Tibial artery (tissue), 4 donors: ENCODE data around the gene RCAN2.

Experiments used
- DNase-seq, 2 donors: peaks; one replicate each; pipeline ENCODE4 v3.0.0-alpha.2; 2019
- H3K27ac ChIP-seq, 2 donors: fragments of 200-600 bp; sonication (generic) in 1 of 2; 1 replicate in 1 of 2; 2 replicates in 1 of 2; pipeline ENCODE4 v1.5.1; 2018 to 2019; ENCODE audit warnings: mild to moderate bottlenecking in 1 of 2
- H3K27me3 ChIP-seq, 2 donors: fragments of 200-600 bp; sonication (generic) in 1 of 2; one replicate each; pipeline versions ENCODE4 v1.5.1 to v1.6.0; 2016 to 2019
- H3K36me3 ChIP-seq, 3 donors: fragments of 200-600 bp; sonication (generic) in 2 of 3; one replicate each; pipeline ENCODE4 v1.5.1; 2016 to 2019; ENCODE audit warnings: mild to moderate bottlenecking in 2 of 3
- H3K4me1 ChIP-seq, 4 donors: fragments of 200-600 bp; sonication (generic) in 2 of 4; 1 replicate in 3 of 4; 2 replicates in 1 of 4; pipeline ENCODE4 v1.5.1; 2016 to 2019
- H3K4me3 ChIP-seq, 2 donors: fragments of 200-600 bp; sonication (generic) in 1 of 2; 1 replicate in 1 of 2; 2 replicates in 1 of 2; pipeline ENCODE4 v1.5.1; 2018 to 2019; ENCODE audit warnings: mild to moderate bottlenecking in 2 of 2
- H3K9me3 ChIP-seq, 3 donors: fragments of 200-600 bp; sonication (generic) in 1 of 3; one replicate each; pipeline ENCODE4 v1.5.1; 2016 to 2019
- CTCF ChIP-seq, 2 experiments: fragments of 200-600 bp in 1 of 2; fragments of 450-650 bp in 1 of 2; IDR thresholded peaks; one replicate each; pipeline ENCODE4 v1.5.1; 2017 to 2019; ENCODE audit warnings: antibody characterized with exemption in 2 of 2, mild to moderate bottlenecking in 1 of 2, moderate library complexity in 1 of 2
- intact Hi-C: fragments of 100-400 bp; cut with DNase I; formaldehyde crosslinking; loops from one replicate; pipeline ENCODE4 v1.15.0; 2023; ENCODE audit warnings: low total_unique reads

RCAN2 gene

GRCh38 chr6:46190889-46191288 lies 300.4 kb downstream of the RCAN2 start:
- Histone ChIP-seq H3K4me1 (peaks cover 0 to 65% (median 16%) of the 10 kb centered on the region in 4 donors), H3K36me3 (no peaks in the 10 kb centered on the region), H3K9me3 (no peaks in the 10 kb centered on the region), H3K27me3 (no peaks in the 10 kb centered on the region), H3K4me3 (no peak overlapping the region), H3K27ac (peak overlapping the region; percentile 79 to 85)
- no peak for TF ChIP-seq CTCF (IDR thresholded peaks at IDR 0.05)
- intact Hi-C loops, result no loop called here
- DNase-seq, result peak; percentile 36 to 84

GRCh38 chr6:46189726-46190125 lies 301.5 kb downstream of the RCAN2 start:
- H3K36me3 ChIP-seq, result no peaks in the 10 kb centered on the region
- intact Hi-C loops, result no loop called here
- no peak for TF ChIP-seq CTCF (IDR thresholded peaks at IDR 0.05)
- H3K27ac ChIP-seq, result peak overlapping the region; percentile 79 to 85
- no peak overlapping the region for H3K4me3 ChIP-seq
- peaks cover 0 to 76% (median 21%) of the 10 kb centered on the region in 4 donors for H3K4me1 ChIP-seq
- no peak for DNase-seq
- H3K9me3 ChIP-seq, result no peaks in the 10 kb centered on the region
- H3K27me3 ChIP-seq, result no peaks in the 10 kb centered on the region

- DNase-seq, result no peak
- Histone ChIP-seq H3K27me3 (no peaks in the 10 kb centered on the region), H3K27ac (peak overlapping the region; percentile 46), H3K36me3 (no peaks in the 10 kb centered on the region), H3K9me3 (no peaks in the 10 kb centered on the region), H3K4me1 (peaks cover 0 to 71% (median 23%) of the 10 kb centered on the region in 4 donors), H3K4me3 (no peak overlapping the region)
- TF ChIP-seq CTCF (IDR thresholded peaks at IDR 0.05), result no peak
- intact Hi-C loops, result no loop called here
Observed at GRCh38 chr6:46186583-46186982, 304.7 kb downstream of the RCAN2 start.

GRCh38 chr6:46184114-46184513 lies 307.1 kb downstream of the RCAN2 start:
- Histone ChIP-seq H3K4me1 (peaks cover 0 to 46% (median 14%) of the 10 kb centered on the region in 4 donors), H3K27me3 (no peaks in the 10 kb centered on the region), H3K27ac (peak overlapping the region; percentile 44 to 50), H3K36me3 (no peaks in the 10 kb centered on the region), H3K9me3 (no peaks in the 10 kb centered on the region), H3K4me3 (no peak overlapping the region)
- intact Hi-C loops, result no loop called here
- DNase-seq, result no peak
- peak; percentile 21 to 22 for TF ChIP-seq CTCF (IDR thresholded peaks at IDR 0.05)

GRCh38 chr6:46175976-46176375 lies 315.3 kb downstream of the RCAN2 start:
- Histone ChIP-seq H3K27ac (no peak overlapping the region), H3K36me3 (no peaks in the 10 kb centered on the region), H3K4me3 (no peak overlapping the region), H3K4me1 (peaks cover 0 to 7% (median under 1%) of the 10 kb centered on the region in 4 donors), H3K9me3 (no peaks in the 10 kb centered on the region), H3K27me3 (no peaks in the 10 kb centered on the region)
- TF ChIP-seq CTCF (IDR thresholded peaks at IDR 0.05), result no peak
- DNase-seq, result no peak
- intact Hi-C loops, result no loop called here

- TF ChIP-seq CTCF (IDR thresholded peaks at IDR 0.05), result no peak
- intact Hi-C loops, result no loop called here
- Histone ChIP-seq H3K27ac (no peak overlapping the region), H3K36me3 (no peaks in the 10 kb centered on the region), H3K4me1 (peaks cover 0 to 12% (median 1%) of the 10 kb centered on the region in 4 donors), H3K27me3 (no peaks in the 10 kb centered on the region), H3K4me3 (no peak overlapping the region), H3K9me3 (no peaks in the 10 kb centered on the region)
- DNase-seq, result no peak
Observed at GRCh38 chr6:46175446-46175845, 315.8 kb downstream of the RCAN2 start.
